ENCODE results near the gene PXDN. TPM values are rescaled to one million over a fixed set of nuclear protein-coding genes. Genes with fewer than 3 reads are reported as not detected.

The PXDN gene
- total and polyA plus RNA-seq, 10 of the 15 experiments (the other 5 are each of a cell fraction or from before 2014, with no cell fraction given), result 0.12 to 0.69 (median 0.23) TPM; not detected in 5

DNA sequence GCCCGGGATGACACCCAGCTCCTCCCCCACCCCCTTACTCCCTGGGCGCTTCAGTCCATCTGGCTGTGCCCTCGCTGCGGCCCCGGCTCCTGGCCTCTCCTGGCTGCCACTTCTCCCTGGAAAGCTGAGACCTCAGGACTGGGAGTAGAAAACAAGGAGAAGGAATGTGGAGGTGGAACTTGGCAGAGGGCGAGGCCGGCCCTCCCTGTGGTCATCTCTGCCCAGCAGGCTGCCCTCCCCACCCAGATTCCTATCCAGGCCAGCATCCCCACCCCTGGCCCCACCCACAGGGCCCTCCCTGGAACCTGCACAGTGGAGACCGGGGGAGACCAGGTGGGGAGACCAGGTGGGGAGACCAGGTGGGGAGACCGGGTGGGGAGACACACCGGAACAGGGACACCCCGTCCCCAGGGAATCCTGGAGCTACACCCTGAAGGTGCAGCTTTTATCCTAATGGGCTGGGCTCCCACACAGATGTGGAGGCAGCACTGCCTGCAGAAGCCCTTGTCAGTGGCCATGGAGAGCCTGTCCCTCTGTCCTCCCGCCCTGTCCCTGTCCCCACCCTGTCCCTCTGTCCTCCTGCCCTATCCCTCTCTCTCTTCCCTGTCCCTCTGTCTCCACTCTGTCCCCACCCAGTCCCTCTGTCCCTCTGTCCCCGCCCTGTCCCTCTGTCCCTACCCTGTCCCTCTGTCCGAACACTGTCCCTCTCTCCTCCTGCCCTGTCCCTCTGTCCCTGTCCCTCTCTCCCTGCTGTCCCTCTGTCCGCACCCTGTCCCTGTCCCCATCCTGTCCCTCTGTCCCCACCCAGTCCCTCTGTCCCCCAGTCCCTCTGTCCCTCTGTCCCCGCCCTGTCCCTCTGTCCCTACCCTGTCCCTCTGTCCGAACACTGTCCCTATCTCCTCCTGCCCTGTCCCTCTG lies 157.1 kb downstream of the PXDN start:
- SMC1A ChIA-PET (ENCODE audit: uncharacterized antibody, unreplicated experiment), result no interaction called here
- Histone ChIP-seq H3K4me3 (no peak overlapping the region), H4K20me1 (ENCODE audit: control insufficient read depth, insufficient read depth) (no peaks in the 10 kb centered on the region)

DNA sequence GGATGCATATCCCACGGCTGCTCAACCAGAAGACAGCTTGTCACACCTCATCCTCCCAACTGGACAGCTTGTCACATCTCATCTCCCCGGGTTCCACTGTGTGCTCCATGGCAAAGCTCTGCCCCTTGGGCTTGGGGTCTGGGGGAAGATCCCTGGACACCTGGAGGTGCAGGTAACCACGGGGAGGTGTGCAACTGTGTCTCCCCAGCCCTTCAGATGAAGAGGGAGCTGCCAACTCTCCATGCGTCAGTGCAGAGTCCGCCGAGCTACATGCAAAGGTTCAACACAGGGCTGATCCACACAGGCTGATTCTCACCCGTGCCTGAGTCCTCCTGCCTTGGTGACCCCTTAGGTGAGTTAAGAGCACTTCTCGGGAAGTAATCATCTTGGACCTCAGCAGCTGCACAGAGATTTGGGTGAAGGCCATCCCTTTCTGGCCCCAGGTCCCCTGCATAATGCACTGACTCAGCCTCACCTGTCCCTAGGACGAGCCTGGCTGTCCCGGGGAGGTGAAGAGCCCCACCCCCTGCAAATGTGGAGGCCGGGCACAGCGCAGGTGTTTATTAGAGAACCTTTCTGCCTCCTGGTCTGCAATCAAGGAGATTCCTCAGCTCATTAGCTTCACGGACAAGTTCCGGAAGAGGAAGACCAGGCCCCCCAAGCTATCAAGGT lies 157.9 kb downstream of the PXDN start:
- RAD21 ChIA-PET (ENCODE audit: unreplicated experiment), result no interaction called here
- WGBS (ENCODE audit: insufficient coverage, insufficient replicate concordance, low lambda C conversion rate, missing lambda C conversion rate), result 32% methylated on average over 12 of the region's 14 CpGs
- TF ChIP-seq GABPA (IDR thresholded peaks at IDR 0.05; ENCODE audit: low read depth), result no peak
- no peak for TF ChIP-seq TCF7 (IDR thresholded peaks at IDR 0.05; ENCODE audit: borderline replicate concordance)
- TF ChIP-seq, protein P1, sequence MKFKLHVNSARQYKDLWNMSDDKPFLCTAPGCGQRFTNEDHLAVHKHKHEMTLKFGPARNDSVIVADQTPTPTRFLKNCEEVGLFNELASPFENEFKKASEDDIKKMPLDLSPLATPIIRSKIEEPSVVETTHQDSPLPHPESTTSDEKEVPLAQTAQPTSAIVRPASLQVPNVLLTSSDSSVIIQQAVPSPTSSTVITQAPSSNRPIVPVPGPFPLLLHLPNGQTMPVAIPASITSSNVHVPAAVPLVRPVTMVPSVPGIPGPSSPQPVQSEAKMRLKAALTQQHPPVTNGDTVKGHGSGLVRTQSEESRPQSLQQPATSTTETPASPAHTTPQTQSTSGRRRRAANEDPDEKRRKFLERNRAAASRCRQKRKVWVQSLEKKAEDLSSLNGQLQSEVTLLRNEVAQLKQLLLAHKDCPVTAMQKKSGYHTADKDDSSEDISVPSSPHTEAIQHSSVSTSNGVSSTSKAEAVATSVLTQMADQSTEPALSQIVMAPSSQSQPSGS (IDR thresholded peaks at IDR 0.05; ENCODE audit: low read length), result no peak
- TF ChIP-seq STAT1 (conservative IDR thresholded peaks at IDR 0.05), result no peak
- TF ChIP-seq SKIL (IDR thresholded peaks at IDR 0.05; ENCODE audit: low read depth, poor library complexity, severe bottlenecking), result no peak
- TF ChIP-seq RUNX3 (IDR thresholded peaks at IDR 0.05; ENCODE audit: low read length), result no peak
- TF ChIP-seq POU2F2 (IDR thresholded peaks at IDR 0.05; ENCODE audit: borderline replicate concordance, low read depth, low read length), result no peak
- no peak for TF ChIP-seq MEF2B (IDR thresholded peaks at IDR 0.05; ENCODE audit: partially characterized antibody, poor library complexity, severe bottlenecking)
- TF ChIP-seq CHD1 (IDR thresholded peaks at IDR 0.05; ENCODE audit: low read depth, low read length), result no peak

More for the DNA sequence above, 157.1 kb downstream of the PXDN start:
- BruUV-seq (replicated peaks), result no TSS peak
- no peak for TF ChIP-seq NR2C1 (IDR thresholded peaks at IDR 0.05)
- DNase-seq (ENCODE audit: low read depth, low spot score), result no peak
- WGBS (ENCODE audit: insufficient coverage, insufficient replicate concordance, low lambda C conversion rate, missing lambda C conversion rate), result 18% methylated on average over 12 of the region's 17 CpGs
- H2AFZ ChIP-seq (ENCODE audit: control insufficient read depth, low read depth, low read length), result no peak overlapping the region
- H3K79me2 ChIP-seq (ENCODE audit: control insufficient read depth, insufficient read depth, low read length), result no peaks in the 10 kb centered on the region
- H3K9me3 ChIP-seq (replicated peaks; ENCODE audit: control insufficient read depth, insufficient read depth, low read length), result no peaks in the 10 kb centered on the region; the same call in 2 of the 3 replicates
- ChIA-PET CTCF (no interaction called here), POLR2A (no interaction called here), RAD21 (ENCODE audit: unreplicated experiment) (no interaction called here)
- intact Hi-C loops (cut with micrococcal nuclease; ENCODE audit: unreplicated experiment), result no loop called here
- ATAC-seq, result no peak
- no peak overlapping the region for H3K9ac ChIP-seq (ENCODE audit: control insufficient read depth, insufficient read depth, low read length)
- no peak overlapping the region for H3K4me2 ChIP-seq (ENCODE audit: control insufficient read depth, insufficient read depth)
- H3K27me3 ChIP-seq (replicated peaks in 1 of 2; ENCODE audit: control insufficient read depth in 2 of 2, insufficient read depth in 2 of 2, low read length in 1 of 2), result no peaks in the 10 kb centered on the region
- in situ Hi-C loops (cut with MboI), result no loop called here
- H3K27ac ChIP-seq (ENCODE audit: control insufficient read depth, insufficient read depth), result no peak overlapping the region
- no peaks in the 10 kb centered on the region for H3K36me3 ChIP-seq (ENCODE audit: control insufficient read depth in 2 of 2, insufficient read depth in 2 of 2, low read length in 1 of 2)
- FAIRE-seq, result no peak
- H3K4me1 ChIP-seq (ENCODE audit: control insufficient read depth, insufficient read depth, low read length), result no peaks in the 10 kb centered on the region

More for the DNA sequence above, 157.9 kb downstream of the PXDN start:
- no peak overlapping the region for H3K4me2 ChIP-seq (ENCODE audit: control insufficient read depth, insufficient read depth)
- H3K36me3 ChIP-seq (ENCODE audit: control insufficient read depth in 2 of 2, insufficient read depth in 2 of 2, low read length in 1 of 2), result no peaks in the 10 kb centered on the region
- CTCF ChIA-PET, result no interaction called here
- SMC1A ChIA-PET (ENCODE audit: uncharacterized antibody, unreplicated experiment), result no interaction called here
- POLR2A ChIA-PET, result no interaction called here
- ATAC-seq (no peak), FAIRE-seq (no peak), DNase-seq (ENCODE audit: low read depth, low spot score) (no peak)
- no peak overlapping the region for H3K27ac ChIP-seq (ENCODE audit: control insufficient read depth, insufficient read depth)
- H4K20me1 ChIP-seq (ENCODE audit: control insufficient read depth, insufficient read depth), result no peaks in the 10 kb centered on the region
- intact Hi-C loops (cut with micrococcal nuclease; ENCODE audit: unreplicated experiment) (no loop called here), in situ Hi-C loops (cut with MboI) (no loop called here)
- H3K9ac ChIP-seq (ENCODE audit: control insufficient read depth, insufficient read depth, low read length), result no peak overlapping the region
- H3K79me2 ChIP-seq (ENCODE audit: control insufficient read depth, insufficient read depth, low read length), result no peaks in the 10 kb centered on the region
- H3K9me3 ChIP-seq (replicated peaks; ENCODE audit: control insufficient read depth, insufficient read depth, low read length), result no peaks in the 10 kb centered on the region; the same call in 2 of the 3 replicates
- no peak overlapping the region for H2AFZ ChIP-seq (ENCODE audit: control insufficient read depth, low read depth, low read length)
- no TSS peak for BruUV-seq (replicated peaks)
- no peaks in the 10 kb centered on the region for H3K4me1 ChIP-seq (ENCODE audit: control insufficient read depth, insufficient read depth, low read length)
- H3K4me3 ChIP-seq, result no peak overlapping the region
- H3K27me3 ChIP-seq (replicated peaks in 1 of 2; ENCODE audit: control insufficient read depth in 2 of 2, insufficient read depth in 2 of 2, low read length in 1 of 2), result no peaks in the 10 kb centered on the region

Data from GM12878 (cell line).